Activated T-cell treated with anti-CD3 and anti-CD28 coated beads, Interleukin-2, amount 50 U/mL, for 24 hours (primary cell): Measurements from ENCODE around the gene CHN2.

Experiments
- DNase-seq: peaks from one replicate; pipeline ENCODE4 v3.0.0-alpha.2; 2020
- H3K27ac Mint-ChIP-seq: 2 replicates; pipeline ENCODE4 v1.8.0; 2020; ENCODE audit warnings: mild to moderate bottlenecking, mixed read lengths
- H3K27me3 Mint-ChIP-seq: 2 replicates; pipeline ENCODE4 v1.8.0; 2020; ENCODE audit warnings: mixed read lengths
- H3K36me3 Mint-ChIP-seq: 2 replicates; pipeline ENCODE4 v1.8.0; 2020; ENCODE audit warnings: low read depth, mixed read lengths
- H3K4me1 Mint-ChIP-seq: 2 replicates; pipeline ENCODE4 v1.8.0; 2020; ENCODE audit warnings: low read depth, mixed read lengths
- H3K4me3 Mint-ChIP-seq: 2 replicates; pipeline ENCODE4 v1.8.0; 2020; ENCODE audit warnings: mild to moderate bottlenecking, moderate library complexity, mixed read lengths
- H3K9me3 Mint-ChIP-seq: 2 replicates; pipeline ENCODE4 v1.8.0; 2020; ENCODE audit warnings: mixed read lengths

CHN2 gene

DNA sequence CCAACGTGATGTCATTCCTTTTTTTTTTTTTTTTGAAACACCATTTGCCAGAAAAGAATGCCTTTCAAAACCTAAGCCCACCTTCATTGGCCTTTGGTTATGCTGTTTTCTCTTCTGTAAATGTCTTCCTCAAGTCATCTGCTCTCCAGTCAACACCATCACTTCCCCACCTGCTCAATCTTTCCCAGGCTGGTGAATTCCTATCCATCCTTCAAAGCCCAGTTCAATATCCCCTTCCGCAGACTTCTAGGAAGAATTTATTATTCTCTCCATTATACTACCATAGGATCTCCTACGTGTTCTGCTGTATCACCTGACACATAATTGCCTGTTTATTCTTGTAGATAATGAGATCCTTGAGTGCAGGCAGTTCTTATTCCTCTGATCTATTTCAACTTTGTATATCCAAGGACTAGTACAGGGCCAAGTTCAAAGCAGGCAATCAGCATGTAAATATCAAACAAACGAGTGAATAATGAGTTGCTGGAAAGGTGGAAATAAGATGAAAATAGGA, 295.6 kb downstream of the CHN2 start:
- no peak for DNase-seq
- H3K36me3 Mint-ChIP-seq: no peaks in the 10 kb centered on the region
- H3K4me3 Mint-ChIP-seq: no peak overlapping the region
- no peaks in the 10 kb centered on the region for H3K9me3 Mint-ChIP-seq
- H3K27me3 Mint-ChIP-seq: no peaks in the 10 kb centered on the region
- peaks cover 3% of the 10 kb centered on the region for H3K4me1 Mint-ChIP-seq
- no peak overlapping the region for H3K27ac Mint-ChIP-seq

DNA sequence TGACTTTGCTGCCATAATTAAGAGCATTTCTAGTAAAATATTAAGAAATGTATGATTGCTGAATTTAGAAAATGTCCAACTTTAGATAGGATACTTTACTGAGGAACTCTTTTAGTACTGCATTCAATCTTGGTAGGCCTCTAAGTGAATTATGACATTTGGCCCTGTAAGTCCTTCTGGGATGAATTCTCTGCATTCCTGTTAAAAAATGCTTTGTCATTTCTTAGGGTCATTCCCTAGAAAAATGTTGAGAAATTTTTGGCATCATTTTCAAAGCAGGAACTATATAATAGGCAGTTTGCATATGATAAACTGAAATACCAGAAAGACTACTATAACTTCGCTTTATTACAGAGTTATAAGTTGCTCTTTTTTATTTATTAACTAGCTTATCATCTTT, 299.8 kb downstream of the CHN2 start:
- Mint-ChIP-seq H3K27ac (no peak overlapping the region), H3K4me3 (no peak overlapping the region), H3K9me3 (no peaks in the 10 kb centered on the region), H3K36me3 (no peaks in the 10 kb centered on the region), H3K27me3 (no peaks in the 10 kb centered on the region), H3K4me1 (no peaks in the 10 kb centered on the region)
- DNase-seq: no peak

- Mint-ChIP-seq H3K36me3 (no peaks in the 10 kb centered on the region), H3K27me3 (no peaks in the 10 kb centered on the region), H3K9me3 (no peaks in the 10 kb centered on the region), H3K4me1 (no peaks in the 10 kb centered on the region), H3K27ac (no peak overlapping the region), H3K4me3 (no peak overlapping the region)
- DNase-seq: no peak
Observed at GRCh38 chr7:29495653-29496052, 301.1 kb downstream of the CHN2 start.

- Mint-ChIP-seq H3K36me3 (no peaks in the 10 kb centered on the region), H3K27ac (no peak overlapping the region), H3K4me3 (no peak overlapping the region), H3K4me1 (no peaks in the 10 kb centered on the region), H3K27me3 (no peaks in the 10 kb centered on the region), H3K9me3 (no peaks in the 10 kb centered on the region)
- DNase-seq: no peak
Observed at GRCh38 chr7:29496355-29497020, 301.9 kb downstream of the CHN2 start.

- Mint-ChIP-seq H3K27me3 (no peaks in the 10 kb centered on the region), H3K4me3 (no peak overlapping the region), H3K4me1 (no peaks in the 10 kb centered on the region), H3K9me3 (no peaks in the 10 kb centered on the region), H3K27ac (no peak overlapping the region), H3K36me3 (no peaks in the 10 kb centered on the region)
- no peak for DNase-seq
Observed at GRCh38 chr7:29499932-29500331, 305.4 kb downstream of the CHN2 start.

DNA sequence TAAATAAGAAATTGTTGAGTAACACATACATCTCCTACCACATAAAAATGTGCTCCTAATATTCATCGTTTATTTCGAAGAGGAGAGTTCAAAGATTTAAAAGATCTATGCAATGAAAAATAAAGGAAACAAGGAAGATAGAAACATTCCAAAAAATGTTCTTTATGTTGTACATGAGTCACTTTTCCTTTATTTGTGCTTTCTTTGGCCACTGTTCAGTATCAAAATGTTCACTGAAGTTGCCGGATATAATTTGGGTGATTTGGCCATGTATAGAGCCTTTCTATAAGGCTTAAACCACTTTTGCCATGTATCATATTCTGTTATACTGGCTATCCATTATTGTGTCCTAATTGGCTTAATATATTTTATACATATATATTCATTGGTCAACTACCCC, 306.1 kb downstream of the CHN2 start:
- Mint-ChIP-seq H3K27ac (no peak overlapping the region), H3K4me3 (no peak overlapping the region), H3K36me3 (no peaks in the 10 kb centered on the region), H3K4me1 (no peaks in the 10 kb centered on the region), H3K9me3 (no peaks in the 10 kb centered on the region), H3K27me3 (no peaks in the 10 kb centered on the region)
- DNase-seq: no peak

DNA sequence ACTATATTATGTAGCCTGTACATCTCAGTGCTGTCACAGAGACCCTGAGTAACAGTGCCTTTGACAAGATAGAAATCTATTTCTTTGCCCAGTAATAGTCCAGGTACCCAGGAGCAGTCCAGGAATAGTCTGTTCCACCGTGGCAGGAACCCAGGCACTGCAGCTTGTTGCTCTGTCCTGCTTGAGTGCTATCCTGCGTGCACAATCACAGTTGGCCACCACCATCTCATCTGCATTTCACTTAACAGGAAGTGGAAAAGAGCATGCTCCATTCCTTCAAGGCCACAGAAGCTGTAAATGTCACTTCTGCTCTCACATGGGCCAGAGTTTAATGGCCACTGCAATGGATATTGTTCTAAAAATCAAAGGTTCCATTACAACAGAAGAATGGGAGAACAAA, 307.6 kb downstream of the CHN2 start:
- Mint-ChIP-seq H3K9me3 (no peaks in the 10 kb centered on the region), H3K27me3 (no peaks in the 10 kb centered on the region), H3K4me3 (no peak overlapping the region), H3K36me3 (no peaks in the 10 kb centered on the region), H3K4me1 (no peaks in the 10 kb centered on the region), H3K27ac (no peak overlapping the region)
- DNase-seq: no peak

DNA sequence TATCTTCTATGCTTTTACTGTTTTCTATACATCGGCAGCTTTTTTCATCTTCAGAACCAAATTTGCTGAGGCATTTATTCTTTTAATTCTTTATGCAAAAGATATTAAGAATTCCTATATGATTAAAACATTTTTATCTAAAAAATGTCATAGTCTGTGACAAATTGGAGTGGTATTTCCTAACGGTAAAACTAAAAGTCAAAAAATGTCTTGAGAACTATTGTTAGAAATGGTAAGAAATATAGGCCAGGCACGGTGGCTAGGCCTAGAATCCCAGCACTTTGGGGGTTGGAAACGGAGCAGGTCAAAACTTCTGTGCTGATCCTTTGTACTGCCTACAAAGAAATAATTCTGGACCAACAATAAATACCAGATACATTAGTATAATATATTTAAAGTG, 311.4 kb downstream of the CHN2 start:
- no peak for DNase-seq
- H3K4me3 Mint-ChIP-seq: no peak overlapping the region
- H3K27ac Mint-ChIP-seq: no peak overlapping the region
- no peaks in the 10 kb centered on the region for H3K9me3 Mint-ChIP-seq
- peaks cover 2% of the 10 kb centered on the region for H3K4me1 Mint-ChIP-seq
- no peaks in the 10 kb centered on the region for H3K36me3 Mint-ChIP-seq
- no peaks in the 10 kb centered on the region for H3K27me3 Mint-ChIP-seq

DNA sequence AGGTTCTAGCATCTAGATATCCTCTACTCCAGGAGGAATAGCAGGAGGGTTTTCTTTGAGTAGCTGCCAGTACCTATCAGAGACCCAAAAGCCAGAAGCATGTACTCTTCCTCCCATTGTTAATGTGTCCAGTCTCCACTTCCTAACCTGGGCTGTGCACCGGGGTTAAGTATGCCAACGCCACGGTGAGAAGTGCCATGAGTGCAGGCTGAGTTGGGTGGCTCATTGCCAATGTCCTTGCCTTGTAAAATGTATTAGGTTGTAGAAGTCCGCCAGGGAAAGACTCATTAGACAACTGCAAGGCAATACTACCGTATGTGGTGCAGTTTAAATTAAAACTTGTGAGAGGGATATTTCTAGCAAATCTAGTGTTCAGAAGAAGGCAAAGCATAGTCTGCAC, 314.0 kb downstream of the CHN2 start:
- Mint-ChIP-seq H3K27me3 (no peaks in the 10 kb centered on the region), H3K4me1 (peaks cover 2% of the 10 kb centered on the region), H3K4me3 (no peak overlapping the region), H3K27ac (no peak overlapping the region), H3K9me3 (no peaks in the 10 kb centered on the region), H3K36me3 (no peaks in the 10 kb centered on the region)
- no peak for DNase-seq

DNA sequence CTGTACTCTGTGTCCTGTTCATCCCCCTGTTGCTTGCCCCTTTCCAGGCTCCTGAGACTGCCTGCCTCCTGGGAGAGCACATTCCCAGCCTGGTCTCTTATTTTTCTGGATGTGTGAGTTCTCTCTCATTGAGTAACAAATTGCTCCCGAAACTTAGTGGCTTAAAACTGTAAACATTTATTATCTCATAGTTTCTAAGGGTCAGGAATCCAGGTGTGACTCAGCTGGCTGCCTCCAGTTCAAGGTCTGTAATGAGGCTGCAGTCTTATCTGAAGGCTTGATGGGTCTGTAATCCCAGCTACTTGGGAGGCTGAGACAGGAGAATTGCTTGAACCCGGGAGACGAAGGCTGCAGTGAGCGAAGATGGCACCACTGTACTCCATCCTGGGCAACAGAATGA, 315.5 kb downstream of the CHN2 start:
- no peak overlapping the region for H3K27ac Mint-ChIP-seq
- no peaks in the 10 kb centered on the region for H3K36me3 Mint-ChIP-seq
- H3K4me3 Mint-ChIP-seq: no peak overlapping the region
- no peaks in the 10 kb centered on the region for H3K27me3 Mint-ChIP-seq
- H3K9me3 Mint-ChIP-seq: no peaks in the 10 kb centered on the region
- no peak for DNase-seq
- peaks cover 2% of the 10 kb centered on the region for H3K4me1 Mint-ChIP-seq

DNA sequence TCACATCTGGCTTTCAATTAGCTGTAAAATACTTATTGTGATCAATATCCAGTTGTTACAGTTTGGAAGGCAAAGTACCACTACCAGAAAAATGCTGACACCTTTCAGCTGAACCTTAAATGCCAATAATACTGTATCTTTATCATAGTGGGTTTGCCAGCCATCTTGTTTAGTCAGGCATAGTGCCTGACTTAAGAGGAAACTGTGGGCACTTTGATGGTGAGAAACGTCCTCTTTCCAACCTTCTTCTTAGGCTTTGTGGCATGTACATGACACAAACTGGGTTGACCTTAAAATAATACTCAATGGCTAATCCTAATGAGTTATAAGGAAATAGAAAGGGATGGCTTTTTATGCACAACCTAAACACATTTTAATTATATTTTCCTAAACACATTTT, 316.8 kb downstream of the CHN2 start:
- Mint-ChIP-seq H3K4me1 (peaks cover 2% of the 10 kb centered on the region), H3K4me3 (no peak overlapping the region), H3K9me3 (no peaks in the 10 kb centered on the region), H3K36me3 (no peaks in the 10 kb centered on the region), H3K27ac (no peak overlapping the region), H3K27me3 (no peaks in the 10 kb centered on the region)
- DNase-seq: no peak

DNA sequence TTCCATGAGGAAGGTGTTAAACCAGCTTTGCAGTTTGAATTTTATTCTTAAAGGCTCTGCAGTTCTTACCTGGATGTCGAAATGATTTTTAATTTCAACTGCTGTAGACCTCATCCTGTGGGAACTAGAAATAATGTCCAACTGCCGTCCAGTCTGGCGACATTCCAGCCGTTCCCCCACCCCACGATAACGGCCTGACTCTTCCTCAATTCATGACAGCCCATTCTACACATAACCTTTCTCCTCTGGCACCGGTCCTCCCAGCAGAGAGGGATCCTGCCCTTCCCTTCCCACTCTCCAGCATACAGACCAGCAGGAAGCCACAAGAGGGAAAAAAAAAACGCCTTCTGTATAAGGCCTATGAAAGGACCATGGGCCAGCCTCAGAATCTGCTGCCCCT, 317.3 kb downstream of the CHN2 start:
- Mint-ChIP-seq H3K9me3 (no peaks in the 10 kb centered on the region), H3K4me3 (no peak overlapping the region), H3K27ac (no peak overlapping the region), H3K4me1 (peaks cover 2% of the 10 kb centered on the region), H3K27me3 (no peaks in the 10 kb centered on the region), H3K36me3 (no peaks in the 10 kb centered on the region)
- DNase-seq: no peak

DNA sequence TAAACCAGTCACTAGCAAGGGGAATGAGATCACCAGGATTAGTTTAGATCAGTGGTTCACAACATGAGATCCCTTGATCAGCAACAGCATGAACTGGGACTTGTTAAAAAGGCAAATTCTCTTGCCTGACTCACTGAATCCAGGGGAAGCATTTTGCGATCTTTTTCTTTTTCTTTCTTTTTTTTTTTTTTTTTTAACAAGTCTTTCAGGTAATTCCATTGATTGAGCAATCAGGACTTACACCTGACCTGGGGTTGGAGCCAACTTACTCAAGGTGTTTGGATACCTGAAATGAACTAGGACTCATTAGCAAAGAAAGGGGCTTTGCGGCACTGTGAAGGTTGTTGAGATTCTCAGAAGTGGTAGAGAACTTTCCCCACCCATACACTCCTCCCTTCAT, 321.9 kb downstream of the CHN2 start:
- no peak overlapping the region for H3K4me3 Mint-ChIP-seq
- no peak overlapping the region for H3K27ac Mint-ChIP-seq
- no peak for DNase-seq
- H3K27me3 Mint-ChIP-seq: no peaks in the 10 kb centered on the region
- H3K4me1 Mint-ChIP-seq: no peaks in the 10 kb centered on the region
- H3K36me3 Mint-ChIP-seq: no peaks in the 10 kb centered on the region
- peaks cover 2% of the 10 kb centered on the region for H3K9me3 Mint-ChIP-seq

DNA sequence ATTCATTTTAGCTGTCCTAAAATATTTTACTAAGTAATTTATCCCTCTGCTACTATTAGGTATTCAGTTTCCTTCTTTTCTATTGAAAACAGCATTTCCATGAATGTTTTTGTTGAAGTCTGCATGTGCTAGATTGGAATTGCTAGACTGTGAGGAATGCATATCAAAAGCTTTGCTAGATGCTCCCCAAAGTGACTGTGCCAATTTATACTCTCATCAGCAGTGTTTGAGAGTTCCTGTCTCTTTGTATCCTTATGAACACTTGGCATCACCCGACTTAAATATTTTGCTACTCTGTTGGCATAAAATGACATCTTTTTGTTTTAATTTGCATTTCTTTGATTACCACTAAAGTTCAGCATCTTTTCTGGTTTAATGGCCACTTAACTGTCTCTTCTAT, 324.0 kb downstream of the CHN2 start:
- no peak for DNase-seq
- H3K27me3 Mint-ChIP-seq: no peaks in the 10 kb centered on the region
- no peaks in the 10 kb centered on the region for H3K36me3 Mint-ChIP-seq
- no peak overlapping the region for H3K4me3 Mint-ChIP-seq
- H3K27ac Mint-ChIP-seq: no peak overlapping the region
- H3K9me3 Mint-ChIP-seq: peaks cover 2% of the 10 kb centered on the region
- no peaks in the 10 kb centered on the region for H3K4me1 Mint-ChIP-seq

DNA sequence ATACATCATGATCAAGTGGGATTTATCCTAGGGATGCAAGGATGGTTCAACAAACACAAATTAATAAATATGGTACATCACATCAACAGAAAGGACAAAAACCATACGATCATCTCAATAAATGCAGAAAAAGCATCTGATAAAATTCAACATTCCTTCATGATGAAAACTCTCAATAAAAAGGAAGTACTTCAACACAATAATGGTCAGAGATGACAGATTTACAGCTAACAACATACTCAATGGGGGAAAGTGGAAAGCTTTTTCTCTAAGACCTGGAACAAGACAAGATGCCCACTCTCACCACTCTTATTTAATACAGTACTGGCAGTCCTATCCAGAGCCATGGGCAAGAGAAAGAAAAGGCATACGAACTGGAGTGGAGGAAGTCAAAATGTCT, 329.2 kb downstream of the CHN2 start:
- H3K27me3 Mint-ChIP-seq: no peaks in the 10 kb centered on the region
- H3K4me1 Mint-ChIP-seq: no peaks in the 10 kb centered on the region
- no peak overlapping the region for H3K4me3 Mint-ChIP-seq
- no peak for DNase-seq
- H3K9me3 Mint-ChIP-seq: peaks cover 2% of the 10 kb centered on the region
- no peaks in the 10 kb centered on the region for H3K36me3 Mint-ChIP-seq
- no peak overlapping the region for H3K27ac Mint-ChIP-seq
